ENCODE data around the gene CAPN9.
"Not testable (repeated sequence)": the region's sequence is repeated elsewhere in the genome, so short reads cannot be mapped to it uniquely, and the experiment has no call there.

Gene CAPN9

GRCh38 chr1:230749635-230750034 lies 2.4 kb downstream of the CAPN9 start:
- DNase-seq: no peak

- no peak for DNase-seq
Measured at GRCh38 chr1:230750576-230750975, 3.4 kb downstream of the CAPN9 start.

GRCh38 chr1:230750986-230751625 lies 3.9 kb downstream of the CAPN9 start:
- no peak for DNase-seq

- DNase-seq: no peak
Measured at GRCh38 chr1:230752407-230752806, 5.2 kb downstream of the CAPN9 start.

GRCh38 chr1:230753191-230753585 lies 6.0 kb downstream of the CAPN9 start:
- DNase-seq: no peak

- peak; percentile 13 for DNase-seq
Measured at GRCh38 chr1:230753586-230754251, 6.5 kb downstream of the CAPN9 start.

- DNase-seq: no peak
Measured at GRCh38 chr1:230754796-230755195, 7.6 kb downstream of the CAPN9 start.

GRCh38 chr1:230757856-230758708 lies 10.9 kb downstream of the CAPN9 start:
- no peak for DNase-seq

GRCh38 chr1:230758709-230759368 lies 11.7 kb downstream of the CAPN9 start:
- DNase-seq: no peak

- DNase-seq: no peak
Measured at GRCh38 chr1:230759369-230760065, 12.3 kb downstream of the CAPN9 start.

GRCh38 chr1:230760360-230760827 lies 13.2 kb downstream of the CAPN9 start:
- no peak for DNase-seq

- DNase-seq: no peak
Measured at GRCh38 chr1:230761443-230762167, 14.4 kb downstream of the CAPN9 start.

- DNase-seq: no peak
Measured at GRCh38 chr1:230763927-230764591, 16.9 kb downstream of the CAPN9 start.

- DNase-seq: no peak
Measured at GRCh38 chr1:230766318-230766717, 19.1 kb downstream of the CAPN9 start.

- DNase-seq: not testable (repeated sequence)
Measured at GRCh38 chr1:230767859-230768612, 20.8 kb downstream of the CAPN9 start.

GRCh38 chr1:230768903-230769570 lies 21.8 kb downstream of the CAPN9 start:
- DNase-seq: no peak

GRCh38 chr1:230770317-230770716 lies 23.1 kb downstream of the CAPN9 start:
- no peak for DNase-seq

GRCh38 chr1:230771773-230772354 lies 24.7 kb downstream of the CAPN9 start:
- DNase-seq: no peak

Measured in stimulated activated CD4-positive, alpha-beta T cell treated with anti-CD3 and anti-CD28 coated beads, Interleukin-4, amount 100 ng/mL, for 24 hours (primary cell).